DOHH2 (cell line): Measurements from ENCODE around the gene B4GALT3.

Experiments used
- H3F3A ChIP-seq: fragments of 200-600 bp; sonication (generic), shearing (Covaris generic); 2 replicates; pipeline ENCODE4 v1.6.0; 2016; ENCODE audit warnings: antibody characterized with exemption, mild to moderate bottlenecking; ENCODE audit not compliant: control insufficient read depth, insufficient read depth
- H3K27ac ChIP-seq: fragments of 200-600 bp; sonication (generic); 2 replicates; pipeline ENCODE4 v1.5.1; 2014; ENCODE audit warnings: low read depth, mild to moderate bottlenecking, low read length, moderate library complexity
- H3K27me3 ChIP-seq: fragments of 200-600 bp; sonication (generic); 2 replicates; pipeline ENCODE4 v1.6.1; 2014; ENCODE audit warnings: mild to moderate bottlenecking, low read length, mixed read lengths; ENCODE audit not compliant: control insufficient read depth
- H3K36me3 ChIP-seq: fragments of 200-600 bp; sonication (generic); 2 replicates; pipeline ENCODE4 v1.6.1; 2014; ENCODE audit warnings: mild to moderate bottlenecking, low read length, moderate library complexity, mixed read lengths; ENCODE audit not compliant: control insufficient read depth
- H3K4me1 ChIP-seq: fragments of 200-600 bp; sonication (generic); 2 replicates; pipeline ENCODE4 v1.6.1; 2014; ENCODE audit warnings: mild to moderate bottlenecking, low read length, mixed read lengths; ENCODE audit not compliant: control insufficient read depth
- H3K4me2 ChIP-seq: fragments of 200-600 bp; sonication (generic); 2 replicates; pipeline ENCODE4 v1.6.0; 2014; ENCODE audit warnings: mild to moderate bottlenecking, low read length, moderate library complexity
- H3K4me3 ChIP-seq: fragments of 200-600 bp; sonication (generic); 2 replicates; pipeline ENCODE4 v1.5.1; 2014; ENCODE audit warnings: mild to moderate bottlenecking, low read length, mixed read lengths
- H3K79me2 ChIP-seq: fragments of 200-600 bp; sonication (generic); 2 replicates; pipeline ENCODE4 v1.6.1; 2014; ENCODE audit warnings: mild to moderate bottlenecking, low read length, mixed read lengths; ENCODE audit not compliant: control insufficient read depth
- H3K9me2 ChIP-seq: fragments of 200-600 bp; sonication (generic); replicated peaks from 2 replicates; pipeline ENCODE4 v1.6.1; 2014; ENCODE audit warnings: mild to moderate bottlenecking, low read length, mixed read lengths; ENCODE audit not compliant: control insufficient read depth
- H3K9me3 ChIP-seq: fragments of 200-600 bp; sonication (generic); 2 replicates; pipeline ENCODE4 v1.6.1; 2014; ENCODE audit warnings: antibody characterized with exemption, low read length, mixed read lengths; ENCODE audit not compliant: control insufficient read depth, insufficient read depth
- H4K20me1 ChIP-seq: fragments of 200-600 bp; sonication (generic); 2 replicates; pipeline ENCODE4 v1.6.0; 2014; ENCODE audit warnings: low read depth, mild to moderate bottlenecking, antibody characterized with exemption, low read length, moderate library complexity; ENCODE audit not compliant: control insufficient read depth, insufficient read depth
- EZH2phosphoT487 ChIP-seq: fragments of 200-600 bp; sonication (generic); IDR thresholded peaks from 2 replicates; pipeline ENCODE4 v1.6.1; 2017; ENCODE audit warnings: borderline replicate concordance, mild to moderate bottlenecking, antibody characterized with exemption, low read length, moderate library complexity, mixed read lengths
- TF ChIP-seq, protein P1 (sequence below): fragments of 200-600 bp; sonication (generic); IDR thresholded peaks from one replicate; pipeline ENCODE4 v1.5.1; 2014; ENCODE audit warnings: antibody characterized with exemption, mild to moderate bottlenecking, low read depth, low read length; ENCODE audit not compliant: poor library complexity, severe bottlenecking

The B4GALT3 gene

GRCh38 chr1:161122967-161123366 lies 54.3 kb downstream of the B4GALT3 start:
- H3K27ac ChIP-seq, result no peak overlapping the region

DNA sequence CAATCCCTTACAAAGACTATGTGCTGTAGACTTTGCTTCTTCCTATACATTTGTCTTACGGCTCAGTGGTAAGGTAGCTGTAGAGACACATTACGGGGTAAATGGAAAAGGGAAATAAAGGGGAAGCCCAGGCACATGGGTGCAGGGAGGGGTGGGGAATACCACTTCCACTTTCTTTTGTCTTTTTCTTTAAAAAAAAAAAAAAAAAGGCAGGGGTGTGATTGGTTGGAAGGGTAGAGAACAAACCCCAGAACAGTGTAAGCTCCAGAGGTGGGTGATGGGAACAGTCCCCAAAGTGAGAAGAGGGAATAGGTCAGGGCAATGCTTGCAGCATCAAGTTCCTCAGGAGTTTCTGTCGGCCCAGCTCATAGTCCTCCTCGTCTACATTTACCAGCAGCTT lies 55.5 kb downstream of the B4GALT3 start:
- H4K20me1 ChIP-seq, result no peaks in the 10 kb centered on the region
- no peaks in the 10 kb centered on the region for H3K27me3 ChIP-seq
- no peaks in the 10 kb centered on the region for H3K9me2 ChIP-seq
- H3K9me3 ChIP-seq, result no peaks in the 10 kb centered on the region
- peaks cover 27% of the 10 kb centered on the region for H3K4me1 ChIP-seq
- 0 out of 2 replicates have a peak, but pooled peaks cover 2% of the 10 kb centered on the region for H3F3A ChIP-seq
- H3K27ac ChIP-seq, result no peak overlapping the region
- H3K4me2 ChIP-seq, result no peak overlapping the region
- peaks cover 74% of the 10 kb centered on the region for H3K36me3 ChIP-seq
- H3K4me3 ChIP-seq, result no peak overlapping the region
- peaks cover 35% of the 10 kb centered on the region for H3K79me2 ChIP-seq
- TF ChIP-seq, protein P1, sequence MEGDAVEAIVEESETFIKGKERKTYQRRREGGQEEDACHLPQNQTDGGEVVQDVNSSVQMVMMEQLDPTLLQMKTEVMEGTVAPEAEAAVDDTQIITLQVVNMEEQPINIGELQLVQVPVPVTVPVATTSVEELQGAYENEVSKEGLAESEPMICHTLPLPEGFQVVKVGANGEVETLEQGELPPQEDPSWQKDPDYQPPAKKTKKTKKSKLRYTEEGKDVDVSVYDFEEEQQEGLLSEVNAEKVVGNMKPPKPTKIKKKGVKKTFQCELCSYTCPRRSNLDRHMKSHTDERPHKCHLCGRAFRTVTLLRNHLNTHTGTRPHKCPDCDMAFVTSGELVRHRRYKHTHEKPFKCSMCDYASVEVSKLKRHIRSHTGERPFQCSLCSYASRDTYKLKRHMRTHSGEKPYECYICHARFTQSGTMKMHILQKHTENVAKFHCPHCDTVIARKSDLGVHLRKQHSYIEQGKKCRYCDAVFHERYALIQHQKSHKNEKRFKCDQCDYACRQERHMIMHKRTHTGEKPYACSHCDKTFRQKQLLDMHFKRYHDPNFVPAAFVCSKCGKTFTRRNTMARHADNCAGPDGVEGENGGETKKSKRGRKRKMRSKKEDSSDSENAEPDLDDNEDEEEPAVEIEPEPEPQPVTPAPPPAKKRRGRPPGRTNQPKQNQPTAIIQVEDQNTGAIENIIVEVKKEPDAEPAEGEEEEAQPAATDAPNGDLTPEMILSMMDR, result no peak
- no peak for TF ChIP-seq EZH2phosphoT487

More at GRCh38 chr1:161122967-161123366, 54.3 kb downstream of the B4GALT3 start:
- no peak overlapping the region for H3K4me2 ChIP-seq
- H3K4me3 ChIP-seq, result no peak overlapping the region
- H3K9me2 ChIP-seq, result no peaks in the 10 kb centered on the region
- H4K20me1 ChIP-seq, result no peaks in the 10 kb centered on the region
- H3K9me3 ChIP-seq, result no peaks in the 10 kb centered on the region
- peaks cover 24% of the 10 kb centered on the region for H3K4me1 ChIP-seq
- H3K36me3 ChIP-seq, result peaks cover 81% of the 10 kb centered on the region
- H3K27me3 ChIP-seq, result no peaks in the 10 kb centered on the region
- peaks cover 29% of the 10 kb centered on the region for H3K79me2 ChIP-seq
- TF ChIP-seq EZH2phosphoT487, result no peak
- TF ChIP-seq, protein P1, result no peak
- H3F3A ChIP-seq, result 0 out of 2 replicates have a peak, but pooled peaks cover 2% of the 10 kb centered on the region
